Right cardiac atrium (tissue), 5 donors: Measurements from ENCODE around the gene ADAMTS14. TPM values are rescaled to one million over a fixed set of nuclear protein-coding genes. Genes with fewer than 3 reads are reported as not detected.
"Not testable (repeated sequence)": the region's sequence is repeated elsewhere in the genome, so short reads cannot be mapped to it uniquely, and the experiment has no call there.

Source experiments
- ATAC-seq, 2 donors: fragments of 200-7000 bp; cut with Tn5 transposase; one replicate each; pipeline versions ENCODE4 v1.8.0 to v1.9.1; 2020; ENCODE audit warnings: moderate library complexity in 2 of 2, mild to moderate bottlenecking in 1 of 2
- DNase-seq, 3 donors: peaks; one replicate each; pipeline ENCODE4 v3.0.0-alpha.2; 2020
- H3K27ac ChIP-seq: one replicate; pipeline ENCODE4 v1.5.1; 2013; ENCODE audit warnings: mild to moderate bottlenecking, low read length, control low read depth, moderate library complexity
- H3K27me3 ChIP-seq: one replicate; pipeline ENCODE4 v1.6.1; 2013; ENCODE audit not compliant: control insufficient read depth, insufficient read depth
- H3K4me1 ChIP-seq: one replicate; pipeline ENCODE4 v1.6.1; 2013; ENCODE audit warnings: low read length; ENCODE audit not compliant: control insufficient read depth, insufficient read depth
- H3K4me3 ChIP-seq: one replicate; pipeline ENCODE4 v1.5.1; 2013; ENCODE audit warnings: low read length, control low read depth
- H3K9me3 ChIP-seq: one replicate; pipeline ENCODE4 v1.6.1; 2013; ENCODE audit warnings: low read length; ENCODE audit not compliant: control insufficient read depth
- WGBS: extraction: QIAGEN DNeasy Blood & Tissue Kit; methylation state at CpG from one replicate; pipeline ENCODE4 v1.1.7; 2013; 5-methylcytosine and 5-hydroxymethylcytosine counted together
- intact Hi-C, 4 donors: fragments of 100-400 bp; cut with DNase I; formaldehyde crosslinking; loops; one replicate each; pipeline versions ENCODE4 v1.11.0 to v1.14.0; 2022 to 2023
- long read RNA-seq, 4 donors: library from polyadenylated mRNA; unstranded; transcript quantifications; one replicate each; pipeline ENCODE4 v2.0.0, GENCODE V29; 2020 to 2021
- polyA plus RNA-seq: library from polyadenylated mRNA; stranded (reverse); fragments of 200-250 nt; gene quantifications from one replicate; pipeline ENCODE4 v1.2.3, GENCODE V29; 2013
- total RNA-seq, 4 donors: library from RNA; stranded (reverse); fragmentation: NEBNext Ultra II Directional; extraction: Animal tissue kit (Norgen Biotek cat#: 25700); gene quantifications; one replicate each; pipeline ENCODE4 v1.2.1, GENCODE V29; 2021
- donor health status: healthy with polysubstance abuse.
- donor health status: DM: no; HTN: yes; CAD: no.
- donor health status: DM: no; HTN: no; CAD: no.
- donor health status: DM: no; HTN: yes; CAD: no; lungs with severe emphysema.
- donor health status: DM: yes; HTN: yes; CAD: no.

The ADAMTS14 gene
- under 1 TPM; 0.03 to 0.36 (median 0.19) TPM for total RNA-seq
- polyA plus RNA-seq = 0.14 TPM
- long read RNA-seq, donor 1 = 0 reads
- long read RNA-seq, donor 2, partial matches to known transcripts = 0 of 1 reads
- long read RNA-seq, donor 2, other reads (novel, unspliced or antisense) = 1 of 1 reads
- long read RNA-seq, donor 3, partial matches to known transcripts = 2 of 2 reads
- long read RNA-seq, donor 3, other reads (novel, unspliced or antisense) = 0 of 2 reads
- long read RNA-seq, donor 4 = 0 reads

- intact Hi-C loops = loop anchor here in 1 of 4 donors (10.0 kb wide), 1 partner anchor 98 kb away; no protein-coding TSS in a partner anchor
- Histone ChIP-seq H3K27me3 (no peaks in the 10 kb centered on the region), H3K4me3 (peak within 1 kb of the TSS; percentile 53), H3K4me1 (peaks cover 6% of the 10 kb centered on the region), H3K27ac (no peak within 1 kb of the TSS), H3K9me3 (no peaks in the 10 kb centered on the region)
- WGBS = 2% methylated on average over 100 of the region's 100 CpGs
- ATAC-seq (peak; percentile 40 to 59), DNase-seq (peak; percentile 54 to 83 (median 81))
Observed at GRCh38 chr10:70672165-70673042, at the start of gene ADAMTS14. Gene ADAMTS14, plus strand, starts transcription at chr10:70672506. Its CDS starts 297 bp downstream, at chr10:70672803.

GRCh38 chr10:70622541-70622940 is 49.8 kb upstream of the ADAMTS14 start:
- no peak for DNase-seq
- 86% methylated on average over 3 of the region's 3 CpGs for WGBS

DNA sequence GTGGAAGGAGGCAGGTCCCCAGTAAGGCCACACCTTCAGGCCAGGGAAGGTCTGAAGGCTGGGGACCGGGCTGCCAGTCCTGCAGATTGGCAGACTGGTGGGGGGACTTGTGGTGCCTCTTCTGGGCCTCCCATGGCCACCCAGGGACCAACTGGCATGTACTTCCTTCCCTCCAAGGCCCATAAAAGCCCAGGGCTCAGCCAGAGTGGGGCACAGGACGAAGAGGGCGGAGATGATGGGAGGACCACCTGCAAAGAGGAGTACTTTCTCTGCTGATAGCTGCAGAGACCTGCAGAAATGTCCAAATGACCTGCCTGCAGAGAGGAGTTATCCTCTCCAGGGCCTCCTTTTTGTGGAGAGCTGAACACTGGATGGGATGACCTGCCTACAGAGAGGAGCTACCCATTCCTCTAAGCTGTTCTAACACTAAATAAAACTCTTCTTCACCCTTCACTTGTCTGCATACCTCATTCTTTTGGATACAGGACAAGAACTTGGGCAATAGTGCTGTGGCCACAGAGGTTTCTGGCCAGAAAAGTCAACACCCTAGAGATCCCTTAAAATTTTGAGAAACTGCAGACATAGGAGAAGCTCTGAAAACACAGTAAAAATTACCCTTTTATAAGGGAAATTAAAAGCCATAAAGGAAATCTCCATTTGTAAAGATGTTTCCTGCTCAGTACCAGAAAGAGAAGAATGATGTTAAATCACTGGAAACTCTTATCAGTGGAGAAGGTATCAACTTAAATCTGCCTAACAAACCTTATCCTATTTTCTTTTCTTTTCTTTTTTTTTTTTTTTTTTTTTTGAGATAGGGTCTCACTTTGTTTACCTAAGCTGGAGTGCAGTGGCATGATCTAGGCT is 49.1 kb upstream of the ADAMTS14 start:
- no peak overlapping the region for H3K4me3 ChIP-seq
- intact Hi-C loops = no loop called here
- H3K27me3 ChIP-seq = no peaks in the 10 kb centered on the region
- H3K27ac ChIP-seq = no peak overlapping the region
- ATAC-seq (peak; percentile 78 to 79), DNase-seq (peak in 1 of 3 donors; percentile 38)
- no peaks in the 10 kb centered on the region for H3K4me1 ChIP-seq
- no peaks in the 10 kb centered on the region for H3K9me3 ChIP-seq
- 96% methylated on average over 3 of the region's 3 CpGs for WGBS

More at GRCh38 chr10:70622541-70622940, 49.8 kb upstream of the ADAMTS14 start:
- no peak overlapping the region for H3K4me3 ChIP-seq
- no peak overlapping the region for H3K27ac ChIP-seq
- no peaks in the 10 kb centered on the region for H3K27me3 ChIP-seq
- intact Hi-C loops = no loop called here
- ATAC-seq = peak in 1 of 2 donors; percentile 31
- no peaks in the 10 kb centered on the region for H3K9me3 ChIP-seq
- H3K4me1 ChIP-seq = no peaks in the 10 kb centered on the region

- ATAC-seq = no peak
- Histone ChIP-seq H3K27me3 (no peaks in the 10 kb centered on the region), H3K27ac (no peak overlapping the region), H3K4me1 (no peaks in the 10 kb centered on the region), H3K9me3 (no peaks in the 10 kb centered on the region), H3K4me3 (no peak overlapping the region)
- intact Hi-C loops = no loop called here
- DNase-seq = no peak
Observed at GRCh38 chr10:70626056-70626455, 46.2 kb upstream of the ADAMTS14 start.

GRCh38 chr10:70629338-70629737 is 43.0 kb upstream of the ADAMTS14 start:
- Histone ChIP-seq H3K27ac (no peak overlapping the region), H3K4me3 (no peak overlapping the region), H3K27me3 (no peaks in the 10 kb centered on the region), H3K9me3 (no peaks in the 10 kb centered on the region), H3K4me1 (no peaks in the 10 kb centered on the region)
- ATAC-seq = no peak
- intact Hi-C loops = no loop called here
- no peak for DNase-seq
- WGBS = 76% methylated on average over 1 of the region's 1 CpG

DNA sequence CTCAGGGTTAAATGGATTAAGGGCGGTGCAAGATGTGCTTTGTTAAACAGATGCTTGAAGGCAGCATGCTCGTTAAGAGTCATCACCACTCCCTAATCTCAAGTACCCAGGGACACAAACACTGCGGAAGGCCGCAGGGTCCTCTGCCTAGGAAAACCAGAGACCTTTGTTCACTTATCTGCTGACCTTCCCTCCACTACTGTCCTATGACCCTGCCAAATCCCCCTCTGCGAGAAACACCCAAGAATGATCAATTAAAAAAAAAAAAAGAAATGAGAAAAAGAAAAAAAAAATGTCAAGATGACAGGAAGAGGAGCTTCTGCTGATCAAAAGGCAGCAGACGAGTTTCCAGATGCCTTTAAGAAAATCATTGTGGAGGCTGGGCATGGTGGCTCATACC is 40.6 kb upstream of the ADAMTS14 start:
- H3K4me3 ChIP-seq, H3K27ac ChIP-seq, H3K27me3 ChIP-seq, ATAC-seq, DNase-seq, intact Hi-C loops, H3K9me3 ChIP-seq, H3K4me1 ChIP-seq: not testable (repeated sequence)
- 63% methylated on average over 2 of the region's 6 CpGs for WGBS

GRCh38 chr10:70634011-70634410 is 38.3 kb upstream of the ADAMTS14 start:
- Histone ChIP-seq H3K9me3 (no peaks in the 10 kb centered on the region), H3K4me3 (no peak overlapping the region), H3K27me3 (no peaks in the 10 kb centered on the region), H3K27ac (no peak overlapping the region), H3K4me1 (no peaks in the 10 kb centered on the region)
- WGBS = 64% methylated on average over 4 of the region's 4 CpGs
- DNase-seq (no peak), ATAC-seq (no peak)
- intact Hi-C loops = no loop called here

- intact Hi-C loops, H3K27ac ChIP-seq, H3K4me3 ChIP-seq, H3K9me3 ChIP-seq, H3K27me3 ChIP-seq, DNase-seq, H3K4me1 ChIP-seq, ATAC-seq: not testable (repeated sequence)
- 91% methylated on average over 5 of the region's 5 CpGs for WGBS
Observed at GRCh38 chr10:70634515-70634914, 37.8 kb upstream of the ADAMTS14 start.

DNA sequence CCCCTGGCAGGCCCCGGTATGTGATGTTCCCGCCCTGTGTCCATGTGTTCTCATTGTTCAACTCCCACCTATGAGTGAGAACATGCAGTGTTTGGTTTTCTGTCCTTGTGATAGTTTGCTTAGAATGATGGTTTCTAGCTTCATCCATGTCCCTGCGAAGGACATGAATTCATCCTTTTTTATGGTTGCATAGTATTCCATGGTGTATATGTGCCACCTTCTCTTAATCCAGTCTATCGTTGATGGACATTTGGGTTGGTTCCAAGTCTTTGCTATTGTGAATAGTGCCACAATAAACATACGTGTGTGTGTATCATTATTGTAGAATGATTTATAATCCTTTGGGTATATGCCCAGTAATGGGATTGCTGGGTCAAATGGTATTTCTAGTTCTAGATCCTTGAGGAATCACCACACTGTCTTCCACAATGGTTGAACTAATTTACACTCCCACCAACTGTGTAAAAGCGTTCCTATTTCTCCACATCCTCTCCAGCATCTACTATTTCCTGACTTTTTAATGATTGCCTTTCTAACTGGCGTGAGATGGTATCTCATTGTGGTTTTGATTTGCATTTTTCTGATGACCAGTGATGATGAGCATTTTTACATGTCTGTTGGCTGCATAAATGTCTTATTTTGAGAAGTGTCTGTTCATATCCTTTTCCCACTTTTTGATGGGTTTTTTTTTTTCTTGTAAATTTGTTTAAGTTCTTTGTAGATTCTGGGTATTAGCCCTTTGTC is 32.5 kb upstream of the ADAMTS14 start:
- ATAC-seq, H3K4me3 ChIP-seq, DNase-seq, H3K4me1 ChIP-seq, intact Hi-C loops, H3K9me3 ChIP-seq, H3K27me3 ChIP-seq, H3K27ac ChIP-seq: not testable (repeated sequence)
- 83% methylated on average over 7 of the region's 7 CpGs for WGBS

GRCh38 chr10:70643272-70643671 is 29.0 kb upstream of the ADAMTS14 start:
- H3K4me3 ChIP-seq, H3K27ac ChIP-seq, ATAC-seq, H3K27me3 ChIP-seq, DNase-seq, H3K9me3 ChIP-seq, intact Hi-C loops, H3K4me1 ChIP-seq: not testable (repeated sequence)
- WGBS = 94% methylated on average over 3 of the region's 3 CpGs
